Neural progenitor cell (in vitro differentiated cells): Measurements from ENCODE around the gene STK32B.

Source experiments
- EZH2 ChIP-seq: fragments of 200-600 bp; sonication (generic); IDR thresholded peaks from 2 replicates; pipeline ENCODE4 v1.6.1; 2017; ENCODE audit warnings: antibody characterized with exemption, mild to moderate bottlenecking, moderate library complexity
- TF ChIP-seq, protein P1 (sequence below): fragments of 200-600 bp; sonication (generic); IDR thresholded peaks from 2 replicates; pipeline ENCODE4 v1.5.1; 2017; ENCODE audit warnings: antibody characterized with exemption, mild to moderate bottlenecking

GRCh38 chr4:5124876-5125275, 73.6 kb downstream of the STK32B start:
- TF ChIP-seq EZH2: no peak
- TF ChIP-seq, protein P1, sequence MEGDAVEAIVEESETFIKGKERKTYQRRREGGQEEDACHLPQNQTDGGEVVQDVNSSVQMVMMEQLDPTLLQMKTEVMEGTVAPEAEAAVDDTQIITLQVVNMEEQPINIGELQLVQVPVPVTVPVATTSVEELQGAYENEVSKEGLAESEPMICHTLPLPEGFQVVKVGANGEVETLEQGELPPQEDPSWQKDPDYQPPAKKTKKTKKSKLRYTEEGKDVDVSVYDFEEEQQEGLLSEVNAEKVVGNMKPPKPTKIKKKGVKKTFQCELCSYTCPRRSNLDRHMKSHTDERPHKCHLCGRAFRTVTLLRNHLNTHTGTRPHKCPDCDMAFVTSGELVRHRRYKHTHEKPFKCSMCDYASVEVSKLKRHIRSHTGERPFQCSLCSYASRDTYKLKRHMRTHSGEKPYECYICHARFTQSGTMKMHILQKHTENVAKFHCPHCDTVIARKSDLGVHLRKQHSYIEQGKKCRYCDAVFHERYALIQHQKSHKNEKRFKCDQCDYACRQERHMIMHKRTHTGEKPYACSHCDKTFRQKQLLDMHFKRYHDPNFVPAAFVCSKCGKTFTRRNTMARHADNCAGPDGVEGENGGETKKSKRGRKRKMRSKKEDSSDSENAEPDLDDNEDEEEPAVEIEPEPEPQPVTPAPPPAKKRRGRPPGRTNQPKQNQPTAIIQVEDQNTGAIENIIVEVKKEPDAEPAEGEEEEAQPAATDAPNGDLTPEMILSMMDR: no peak
